ENCODE measurements around the gene FOSL1.
"Not testable (repeated sequence)": the region's sequence is repeated elsewhere in the genome, so short reads cannot be mapped to it uniquely, and the experiment has no call there.

Gene FOSL1

DNA sequence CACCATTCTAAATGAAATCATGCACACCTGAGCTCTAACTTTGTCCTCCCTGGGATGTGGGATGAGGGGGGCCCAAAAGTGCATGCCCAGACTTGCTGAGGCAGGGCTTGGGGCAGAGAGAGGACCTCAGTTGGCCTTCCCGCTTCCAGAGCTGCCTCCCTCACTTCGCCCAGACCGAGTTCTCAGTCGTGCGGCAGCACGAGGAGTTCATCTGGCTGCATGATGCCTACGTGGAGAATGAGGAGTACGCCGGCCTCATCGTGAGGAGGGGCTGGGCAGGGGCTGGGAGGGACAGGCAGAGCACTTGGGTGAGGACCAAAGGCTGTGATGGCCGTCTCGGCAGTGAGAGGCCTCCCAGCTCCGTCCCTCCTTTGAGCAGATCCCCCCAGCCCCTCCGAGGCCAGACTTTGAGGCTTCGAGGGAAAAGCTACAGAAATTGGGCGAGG is 50.4 kb downstream of the FOSL1 start:
- no peak for DNase-seq

DNA sequence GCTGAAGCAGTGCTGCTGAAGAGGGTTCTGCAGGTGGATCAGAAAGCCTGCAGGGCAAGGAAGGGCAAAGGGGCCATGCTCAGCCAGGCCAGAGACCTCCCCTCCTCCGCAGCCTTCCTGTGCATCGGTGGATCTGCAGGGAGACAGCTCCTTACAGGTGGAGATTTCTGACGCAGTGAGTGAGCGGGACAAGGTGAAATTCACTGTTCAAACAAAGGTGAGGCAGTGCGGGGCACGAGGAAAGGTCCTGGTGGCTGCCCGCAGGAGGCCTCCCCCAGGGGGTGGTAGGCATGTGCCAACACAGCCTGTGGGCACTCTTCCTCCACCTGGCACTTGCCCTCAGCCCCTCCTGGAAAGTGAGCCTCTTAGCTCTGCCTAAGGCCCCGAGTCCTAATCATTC is 50.8 kb downstream of the FOSL1 start:
- no peak for DNase-seq

DNA sequence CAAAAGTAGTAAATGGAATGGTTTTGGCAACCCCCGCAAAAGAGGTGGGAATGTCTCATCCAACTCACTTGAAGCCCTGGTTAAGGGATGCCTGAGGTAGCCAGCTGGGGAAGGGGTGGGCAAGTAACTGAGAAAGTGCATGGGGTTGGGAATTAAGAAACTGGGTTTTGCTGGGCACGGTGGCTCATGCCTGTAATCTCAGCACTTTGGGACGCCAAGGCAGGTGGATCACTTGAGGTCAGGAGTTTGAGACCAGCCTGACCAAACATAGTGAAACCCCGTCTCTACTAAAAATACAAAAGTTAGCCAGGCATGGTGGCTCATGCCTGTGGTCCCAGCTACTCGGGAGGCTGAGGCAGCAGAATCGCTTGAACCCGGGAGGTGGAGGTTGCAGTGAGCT is 51.5 kb downstream of the FOSL1 start:
- DNase-seq: not testable (repeated sequence)

DNA sequence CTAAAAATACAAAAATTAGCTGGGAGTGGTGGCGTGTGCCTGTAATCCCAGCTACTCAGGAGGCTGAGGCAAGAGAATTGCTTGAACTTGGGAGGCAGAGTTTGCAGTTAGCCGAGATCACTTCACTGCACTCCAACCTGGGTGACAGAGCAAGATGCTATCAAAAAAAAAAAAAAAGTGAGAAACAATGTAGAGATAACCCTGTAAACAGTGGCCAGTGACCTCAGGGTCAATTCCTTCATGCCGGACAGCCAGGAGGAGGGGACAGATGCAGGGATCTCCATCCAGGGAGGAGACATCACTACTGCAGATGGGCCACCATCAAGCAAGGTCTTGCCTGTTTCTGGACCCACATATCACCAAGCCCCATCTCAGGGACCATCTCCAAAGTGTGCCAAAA is 52.4 kb downstream of the FOSL1 start:
- no peak for DNase-seq

DNA sequence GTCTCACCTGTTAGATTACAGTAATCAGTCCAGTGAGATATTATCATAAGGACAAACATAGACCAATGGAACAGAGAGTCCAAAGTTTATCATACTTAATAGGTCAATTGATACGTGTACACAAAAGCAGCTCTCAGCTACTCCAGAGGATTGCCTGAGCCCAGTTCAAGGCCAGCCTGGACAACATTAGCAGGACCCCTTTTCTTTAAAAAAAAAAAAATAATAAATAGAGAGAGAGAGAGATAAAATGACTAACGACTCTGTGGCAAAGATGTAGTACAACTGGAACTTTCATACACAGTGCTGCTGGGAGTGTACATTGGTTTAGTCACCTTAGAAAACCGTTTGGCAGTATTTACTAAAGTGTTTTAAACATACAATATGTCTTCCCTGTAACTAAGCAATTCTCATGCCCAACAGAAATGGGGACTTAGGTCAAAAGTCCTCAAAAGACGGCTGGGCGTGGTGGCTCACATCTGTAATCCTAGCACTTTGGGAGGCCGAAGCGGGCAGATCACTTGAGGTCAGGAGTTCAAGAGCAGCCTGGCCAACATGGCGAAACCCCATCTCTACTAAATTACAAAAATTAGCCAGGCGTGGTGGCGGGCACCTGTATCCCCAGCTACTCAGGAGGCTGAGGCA is 55.8 kb downstream of the FOSL1 start:
- DNase-seq: no peak

DNA sequence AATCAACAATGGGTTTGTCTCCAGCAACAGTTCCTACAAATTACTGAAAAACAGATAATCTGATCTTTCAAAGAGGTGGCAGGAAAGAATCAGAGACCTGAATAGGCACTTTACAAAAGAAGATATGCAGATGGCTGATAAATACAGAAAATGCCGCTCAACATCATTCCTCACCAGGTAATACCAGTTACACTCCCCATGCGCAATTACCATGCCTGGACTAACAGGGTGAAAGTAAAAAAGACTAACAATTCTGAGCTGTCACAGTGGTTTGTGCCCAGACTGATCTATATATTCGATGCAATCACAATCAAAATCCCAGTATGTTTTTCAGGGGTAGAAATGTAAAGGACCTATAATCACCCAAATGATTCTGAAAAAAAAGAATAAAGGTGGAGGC is 56.4 kb downstream of the FOSL1 start:
- DNase-seq: no peak

DNA sequence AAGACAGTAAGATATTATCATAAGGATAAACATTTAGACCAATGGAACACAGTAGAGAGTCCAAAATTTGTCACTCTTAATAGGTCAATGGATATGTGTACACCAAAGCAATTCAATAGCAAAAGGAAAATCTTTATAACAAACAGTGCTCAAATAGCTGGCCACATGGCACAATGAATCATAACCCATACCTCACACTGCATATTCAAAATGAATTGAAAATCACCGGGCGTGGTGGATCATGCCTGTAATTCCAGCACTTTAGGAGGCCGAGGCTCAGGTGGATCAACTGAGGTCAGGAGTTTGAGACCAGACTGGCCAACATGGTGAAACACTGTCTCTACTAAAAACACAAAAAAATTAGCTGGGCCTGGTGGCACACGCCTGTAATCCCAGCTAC is 58.0 kb downstream of the FOSL1 start:
- no peak for DNase-seq

All from stimulated activated CD4-positive, alpha-beta T cell treated with anti-CD3 and anti-CD28 coated beads, Interleukin-15, amount 100 ng/mL, for 24 hours (primary cell).